Upper lobe of right lung (tissue), 1 donor: Measurements from ENCODE around the gene UGT2A2. TPM values are rescaled to one million over a fixed set of nuclear protein-coding genes. Genes with fewer than 3 reads are reported as not detected.

Experiments
- ATAC-seq: fragments of 200-7000 bp; cut with Tn5 transposase; one replicate; pipeline ENCODE4 v1.9.1; 2020; ENCODE audit warnings: mild to moderate bottlenecking, moderate library complexity
- DNase-seq: peaks from one replicate; pipeline ENCODE4 v3.0.0-alpha.2; 2020
- H3K27ac ChIP-seq: fragments of 200-600 bp; one replicate; pipeline ENCODE4 v1.8.0; 2022
- H3K27me3 ChIP-seq: fragments of 200-600 bp; one replicate; pipeline ENCODE4 v1.8.0; 2022; ENCODE audit warnings: mild to moderate bottlenecking
- H3K36me3 ChIP-seq: fragments of 200-600 bp; one replicate; pipeline ENCODE4 v1.8.0; 2022
- H3K4me1 ChIP-seq: fragments of 200-600 bp; one replicate; pipeline ENCODE4 v1.8.0; 2022
- H3K4me3 ChIP-seq: fragments of 200-600 bp; one replicate; pipeline ENCODE4 v1.8.0; 2022; ENCODE audit warnings: mild to moderate bottlenecking
- H3K9me3 ChIP-seq: fragments of 200-600 bp; one replicate; pipeline ENCODE4 v1.8.0; 2022
- CTCF ChIP-seq: fragments of 200-600 bp; IDR thresholded peaks from one replicate; pipeline ENCODE4 v1.8.0; 2022; ENCODE audit warnings: antibody characterized with exemption
- intact Hi-C: fragments of 100-400 bp; cut with DNase I; formaldehyde crosslinking; loops from one replicate; pipeline ENCODE4 v1.11.0; 2022
- total RNA-seq: library from RNA; stranded (reverse); fragmentation: NEBNext Ultra II Directional; extraction: Animal tissue kit (Norgen Biotek cat#: 25700); gene quantifications from one replicate; pipeline ENCODE4 v1.2.1, GENCODE V29; 2021
- donor health status: DM: no; HTN: yes; CAD: no; lungs with severe emphysema.

The UGT2A2 gene
- total RNA-seq, 1 donor from 2014 or later = not detected

GRCh38 chr4:69617083-69617694 is 22.3 kb downstream of the UGT2A2 start:
- Histone ChIP-seq H3K4me3 (no peak overlapping the region), H3K36me3 (no peaks in the 10 kb centered on the region), H3K9me3 (no peaks in the 10 kb centered on the region), H3K4me1 (no peaks in the 10 kb centered on the region), H3K27me3 (no peaks in the 10 kb centered on the region), H3K27ac (no peak overlapping the region)
- TF ChIP-seq CTCF = peak; percentile 49
- DNase-seq (no peak), ATAC-seq (no peak)
- intact Hi-C loops = no loop called here

GRCh38 chr4:69610484-69610883 is 29.0 kb downstream of the UGT2A2 start:
- H3K36me3 ChIP-seq = no peaks in the 10 kb centered on the region
- intact Hi-C loops = no loop called here

GRCh38 chr4:69601065-69601464 is 38.4 kb downstream of the UGT2A2 start:
- Histone ChIP-seq H3K36me3 (no peaks in the 10 kb centered on the region), H3K27me3 (no peaks in the 10 kb centered on the region), H3K27ac (no peak overlapping the region), H3K4me1 (no peaks in the 10 kb centered on the region), H3K9me3 (no peaks in the 10 kb centered on the region), H3K4me3 (no peak overlapping the region)
- no peak for TF ChIP-seq CTCF
- no peak for DNase-seq
- intact Hi-C loops = no loop called here
- no peak for ATAC-seq

More at GRCh38 chr4:69610484-69610883, 29.0 kb downstream of the UGT2A2 start:
- H3K27ac ChIP-seq = no peak overlapping the region
- DNase-seq = no peak
- no peak overlapping the region for H3K4me3 ChIP-seq
- no peak for ATAC-seq
- no peak for TF ChIP-seq CTCF
- H3K27me3 ChIP-seq = no peaks in the 10 kb centered on the region
- no peaks in the 10 kb centered on the region for H3K9me3 ChIP-seq
- H3K4me1 ChIP-seq = no peaks in the 10 kb centered on the region

- Histone ChIP-seq H3K9me3 (no peaks in the 10 kb centered on the region), H3K36me3 (no peaks in the 10 kb centered on the region), H3K4me1 (no peaks in the 10 kb centered on the region), H3K4me3 (no peak overlapping the region), H3K27me3 (no peaks in the 10 kb centered on the region), H3K27ac (no peak overlapping the region)
- ATAC-seq (no peak), DNase-seq (no peak)
- intact Hi-C loops = no loop called here
- no peak for TF ChIP-seq CTCF
Observed at GRCh38 chr4:69600013-69600412, 39.4 kb downstream of the UGT2A2 start.

GRCh38 chr4:69594382-69594781 is 45.1 kb downstream of the UGT2A2 start:
- ATAC-seq (no peak), DNase-seq (no peak)
- Histone ChIP-seq H3K27ac (no peak overlapping the region), H3K4me3 (no peak overlapping the region), H3K9me3 (no peaks in the 10 kb centered on the region), H3K4me1 (no peaks in the 10 kb centered on the region), H3K27me3 (no peaks in the 10 kb centered on the region), H3K36me3 (no peaks in the 10 kb centered on the region)
- intact Hi-C loops = no loop called here
- no peak for TF ChIP-seq CTCF

- ATAC-seq (no peak), DNase-seq (no peak)
- Histone ChIP-seq H3K27ac (no peak overlapping the region), H3K4me1 (no peaks in the 10 kb centered on the region), H3K9me3 (no peaks in the 10 kb centered on the region), H3K36me3 (no peaks in the 10 kb centered on the region), H3K4me3 (no peak overlapping the region), H3K27me3 (no peaks in the 10 kb centered on the region)
- intact Hi-C loops = no loop called here
- TF ChIP-seq CTCF = no peak
Observed at GRCh38 chr4:69591364-69591763, 48.1 kb downstream of the UGT2A2 start.
